SK-N-MC (cell line): ENCODE measurements around the gene HPCAL1.

Experiments used
- EZH2 ChIP-seq: fragments of 200-600 bp; sonication (generic); IDR thresholded peaks from one replicate; pipeline ENCODE4 v1.6.1; 2017; ENCODE audit warnings: antibody characterized with exemption
- FOXP2 ChIP-seq: optimal IDR thresholded peaks from 2 replicates; pipeline ENCODE3; 2011; ENCODE audit warnings: mild to moderate bottlenecking, moderate library complexity; ENCODE audit not compliant: insufficient read depth; ENCODE audit errors: extremely low read length, control extremely low read depth
- POLR2AphosphoS5 ChIP-seq: IDR thresholded peaks from 2 replicates; pipeline ENCODE4 v1.6.1; 2012; ENCODE audit warnings: mild to moderate bottlenecking, low read depth, low read length, borderline replicate concordance

- TF ChIP-seq EZH2 (no peak), POLR2AphosphoS5 (no peak), FOXP2 (no peak)
These were observed 86.4 kb downstream of the HPCAL1 start for GRCh38 chr2:10388954-10389560.
